ENCODE data around the gene PRL.

PRL gene

GRCh38 chr6:22263748-22264147 lies 33.1 kb downstream of the PRL start:
- Histone ChIP-seq H3K4me3 (ENCODE audit: low read depth, low read length) (no peak overlapping the region), H3K36me3 (no peaks in the 10 kb centered on the region), H3K27me3 (no peaks in the 10 kb centered on the region), H3K4me1 (no peaks in the 10 kb centered on the region), H3K9me3 (no peaks in the 10 kb centered on the region)
- TF ChIP-seq CTCF (IDR thresholded peaks at IDR 0.05; ENCODE audit: low read depth, low read length): no peak
- no peak for DNase-seq

DNA sequence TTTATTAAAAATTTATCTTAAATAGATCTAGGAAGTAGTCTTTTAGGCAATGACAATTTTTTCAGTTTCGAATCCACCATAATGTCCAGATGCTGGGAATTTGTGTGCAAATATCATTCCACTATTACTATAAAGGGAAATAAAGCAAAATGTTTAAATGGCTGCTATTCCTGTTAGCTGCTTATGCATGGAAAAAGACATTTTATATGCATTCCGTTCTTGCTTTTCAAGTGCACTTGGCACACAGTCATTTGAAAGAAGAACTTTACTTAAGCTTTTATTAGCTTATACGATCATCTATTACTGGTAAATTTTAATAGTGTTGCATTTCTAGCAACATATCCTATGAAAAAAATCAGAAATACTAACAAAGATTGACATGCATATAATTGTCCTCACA lies 42.0 kb downstream of the PRL start:
- no peak for TF ChIP-seq CTCF (IDR thresholded peaks at IDR 0.05; ENCODE audit: low read depth, low read length)
- Histone ChIP-seq H3K36me3 (no peaks in the 10 kb centered on the region), H3K27me3 (no peaks in the 10 kb centered on the region), H3K4me1 (no peaks in the 10 kb centered on the region), H3K4me3 (ENCODE audit: low read depth, low read length) (no peak overlapping the region), H3K9me3 (no peaks in the 10 kb centered on the region)
- DNase-seq: no peak

DNA sequence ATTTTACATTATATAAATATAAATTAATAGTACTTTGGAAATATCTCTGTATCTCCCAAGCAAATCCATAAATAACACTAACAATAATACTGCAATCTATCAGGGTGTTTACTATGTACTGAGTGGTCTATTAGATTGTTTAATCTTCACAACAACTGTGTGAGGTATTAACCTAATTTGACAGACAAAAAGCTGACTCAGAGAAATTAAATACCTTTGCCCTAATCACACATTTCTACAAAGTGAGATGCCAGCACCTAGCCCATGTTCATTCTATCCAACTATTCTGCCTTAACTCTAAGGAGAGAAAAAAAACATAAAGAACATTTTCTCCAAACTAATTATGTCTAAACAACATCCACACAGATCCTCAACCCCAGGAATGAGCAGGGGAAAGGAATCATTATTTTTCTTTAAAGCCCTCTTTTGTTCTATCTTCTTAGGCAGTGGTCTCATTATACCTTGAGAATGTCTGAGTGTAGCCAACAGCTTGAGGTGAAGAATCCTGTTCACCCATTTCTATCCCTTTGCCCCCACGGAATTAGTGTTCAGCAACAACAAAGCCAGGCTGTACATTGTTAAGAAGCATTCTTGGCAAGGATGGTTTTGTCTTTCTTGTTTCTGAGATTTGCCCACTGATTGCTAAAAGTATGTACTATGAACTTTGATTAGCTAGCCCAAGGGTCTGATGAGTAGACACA lies 42.7 kb downstream of the PRL start:
- no peak for TF ChIP-seq CTCF (IDR thresholded peaks at IDR 0.05; ENCODE audit: low read depth, low read length)
- DNase-seq: no peak
- H3K27me3 ChIP-seq: no peaks in the 10 kb centered on the region
- no peaks in the 10 kb centered on the region for H3K36me3 ChIP-seq
- H3K4me3 ChIP-seq (ENCODE audit: low read depth, low read length): no peak overlapping the region
- no peaks in the 10 kb centered on the region for H3K4me1 ChIP-seq
- no peaks in the 10 kb centered on the region for H3K9me3 ChIP-seq

DNA sequence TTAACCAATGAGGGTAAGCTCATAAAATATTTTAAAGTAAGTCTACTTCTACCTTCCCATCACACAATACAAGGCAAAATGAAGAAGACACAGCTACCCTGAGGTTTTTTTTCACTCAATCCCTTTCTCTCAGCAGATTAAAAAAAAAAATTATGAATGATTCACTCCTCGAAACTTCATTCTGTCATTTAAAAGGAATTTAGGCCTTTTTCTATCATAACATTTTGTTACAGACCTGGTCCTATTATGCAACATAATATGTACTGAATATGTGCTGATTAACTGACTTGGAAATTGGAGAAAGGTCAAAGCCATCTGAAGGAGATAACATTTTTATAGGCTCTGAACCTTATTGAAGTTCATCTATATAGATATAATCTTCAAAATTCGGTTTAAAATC lies 45.5 kb downstream of the PRL start:
- Histone ChIP-seq H3K4me3 (ENCODE audit: low read depth, low read length) (no peak overlapping the region), H3K9me3 (no peaks in the 10 kb centered on the region), H3K36me3 (no peaks in the 10 kb centered on the region), H3K4me1 (no peaks in the 10 kb centered on the region), H3K27me3 (no peaks in the 10 kb centered on the region)
- DNase-seq: no peak
- no peak for TF ChIP-seq CTCF (IDR thresholded peaks at IDR 0.05; ENCODE audit: low read depth, low read length)

DNA sequence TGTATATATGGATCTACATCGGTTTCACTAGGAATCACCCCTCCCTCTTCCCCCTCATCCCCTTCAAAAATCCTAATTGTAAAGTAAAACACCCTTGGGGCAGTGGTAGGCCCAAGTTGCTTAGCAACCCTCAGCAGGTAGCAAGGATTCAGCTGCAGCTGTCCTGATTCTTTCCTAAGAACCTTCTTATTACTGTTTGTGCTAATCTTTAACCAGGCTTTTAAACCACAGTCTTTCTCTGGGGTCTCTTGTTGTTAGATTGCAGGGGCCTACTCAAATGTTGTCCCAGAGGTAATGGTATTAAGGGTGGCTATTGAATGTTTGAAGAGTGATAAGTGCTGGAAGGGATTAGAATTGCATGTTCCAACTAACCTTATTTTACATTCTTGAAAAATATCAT lies 46.4 kb downstream of the PRL start:
- H3K9me3 ChIP-seq: no peaks in the 10 kb centered on the region
- H3K27me3 ChIP-seq: no peaks in the 10 kb centered on the region
- no peak for TF ChIP-seq CTCF (IDR thresholded peaks at IDR 0.05; ENCODE audit: low read depth, low read length)
- DNase-seq: no peak
- no peak overlapping the region for H3K4me3 ChIP-seq (ENCODE audit: low read depth, low read length)
- H3K36me3 ChIP-seq: no peaks in the 10 kb centered on the region
- H3K4me1 ChIP-seq: no peaks in the 10 kb centered on the region

DNA sequence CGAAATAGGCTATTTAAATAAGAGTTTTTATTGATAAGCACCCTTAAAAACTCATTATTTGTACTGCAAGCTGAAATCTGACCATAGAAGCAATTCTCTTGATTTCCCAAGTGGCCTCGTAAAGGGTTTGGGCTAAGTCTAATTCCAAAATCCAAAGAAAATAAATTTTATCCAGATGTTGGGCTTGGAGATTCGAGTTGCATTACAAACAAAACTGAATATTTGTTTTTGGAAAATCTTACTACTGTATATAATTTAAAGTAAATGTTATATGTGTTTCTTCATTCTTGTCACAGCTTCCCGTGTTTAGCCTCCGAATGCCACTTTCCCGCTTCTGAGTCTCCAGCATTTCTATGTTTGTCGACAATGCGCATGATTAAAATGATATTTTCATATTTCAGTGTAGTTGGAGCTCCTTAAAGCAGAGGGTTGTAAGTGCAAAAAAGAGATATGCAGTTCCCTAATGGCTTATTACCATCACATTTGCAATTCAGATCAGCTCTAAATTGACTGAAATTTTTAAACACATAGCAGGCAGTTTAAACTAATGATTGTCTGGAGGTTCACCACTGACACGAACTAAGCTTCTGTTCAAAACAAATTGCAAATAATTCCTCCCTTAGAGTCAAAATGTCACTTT lies 47.0 kb downstream of the PRL start:
- Histone ChIP-seq H3K4me3 (ENCODE audit: low read depth, low read length) (no peak overlapping the region), H3K27me3 (no peaks in the 10 kb centered on the region), H3K9me3 (no peaks in the 10 kb centered on the region), H3K4me1 (no peaks in the 10 kb centered on the region), H3K36me3 (no peaks in the 10 kb centered on the region)
- no peak for TF ChIP-seq CTCF (IDR thresholded peaks at IDR 0.05; ENCODE audit: low read depth, low read length)
- no peak for DNase-seq
